Left lung (tissue), 10 donors: ENCODE measurements around the gene SPTLC3. TPM values are rescaled to one million over a fixed set of nuclear protein-coding genes. Genes with fewer than 3 reads are reported as not detected.

Source experiments
- ATAC-seq: fragments of 200-7000 bp; cut with Tn5 transposase; one replicate; pipeline ENCODE4 v1.9.1; 2020; ENCODE audit warnings: moderate library complexity
- DNase-seq, 4 donors: peaks; one replicate each; pipeline ENCODE4 v3.0.0-alpha.2; 2013 to 2020
- H3K27ac ChIP-seq, 2 donors: fragments of 200-600 bp; sonication (generic) in 1 of 2; one replicate each; pipeline versions ENCODE4 v1.5.0 to v1.8.0; 2020 to 2021
- H3K27me3 ChIP-seq, 2 donors: fragments of 200-600 bp; sonication (generic) in 1 of 2; one replicate each; pipeline versions ENCODE4 v1.5.0 to v1.8.0; 2020 to 2021
- H3K36me3 ChIP-seq, 2 donors: fragments of 200-600 bp; sonication (generic) in 1 of 2; one replicate each; pipeline versions ENCODE4 v1.5.0 to v1.8.0; 2020 to 2021
- H3K4me1 ChIP-seq, 2 donors: fragments of 200-600 bp; one replicate each; pipeline ENCODE4 v1.8.0; 2021
- H3K4me3 ChIP-seq, 2 donors: fragments of 200-600 bp; sonication (generic) in 1 of 2; one replicate each; pipeline versions ENCODE4 v1.5.0 to v1.8.0; 2020 to 2021; ENCODE audit warnings: mild to moderate bottlenecking in 1 of 2
- H3K9me3 ChIP-seq, 2 donors: fragments of 200-600 bp; sonication (generic) in 1 of 2; one replicate each; pipeline versions ENCODE4 v1.5.0 to v1.8.0; 2020 to 2021
- CTCF ChIP-seq, 2 donors: fragments of 200-600 bp; sonication (generic) in 1 of 2; IDR thresholded peaks; one replicate each; pipeline versions ENCODE4 v1.5.0 to v1.8.0; 2021; ENCODE audit warnings: antibody characterized with exemption in 2 of 2
- intact Hi-C, 2 donors: fragments of 100-400 bp; cut with DNase I; formaldehyde crosslinking; loops; one replicate each; pipeline versions ENCODE4 v1.11.2 to v1.14.2; 2022
- polyA plus RNA-seq, 6 donors: library from polyadenylated mRNA; unstranded; fragments of 120-200 nt; gene quantifications; one replicate each; pipeline ENCODE4 v1.2.1, GENCODE V29; 2013; ENCODE audit not compliant: insufficient read length in 6 of 6
- total RNA-seq, 2 donors: library from RNA; stranded (reverse); fragmentation: NEBNext Ultra II Directional; extraction: Animal tissue kit (Norgen Biotek cat#: 25700); gene quantifications; one replicate each; pipeline ENCODE4 v1.2.1, GENCODE V29; 2021
- donor health status: DM: no; HTN: yes; CAD: no.
- donor health status: DM: no; HTN: no; CAD: no.

Gene SPTLC3
- total and polyA plus RNA-seq, 8 donors, result 10.4 to 25.0 (median 13.9) TPM

- Histone ChIP-seq H3K9me3 (no peaks in the 10 kb centered on the region), H3K27ac (no peak overlapping the region), H3K4me1 (no peaks in the 10 kb centered on the region), H3K4me3 (no peak overlapping the region), H3K36me3 (no peaks in the 10 kb centered on the region), H3K27me3 (no peaks in the 10 kb centered on the region)
- DNase-seq, result no peak
- intact Hi-C loops, result no loop called here
- no peak for TF ChIP-seq CTCF (IDR thresholded peaks at IDR 0.05)
- no peak for ATAC-seq
Observed at GRCh38 chr20:13139459-13140150, 130.8 kb downstream of the SPTLC3 start.

DNA sequence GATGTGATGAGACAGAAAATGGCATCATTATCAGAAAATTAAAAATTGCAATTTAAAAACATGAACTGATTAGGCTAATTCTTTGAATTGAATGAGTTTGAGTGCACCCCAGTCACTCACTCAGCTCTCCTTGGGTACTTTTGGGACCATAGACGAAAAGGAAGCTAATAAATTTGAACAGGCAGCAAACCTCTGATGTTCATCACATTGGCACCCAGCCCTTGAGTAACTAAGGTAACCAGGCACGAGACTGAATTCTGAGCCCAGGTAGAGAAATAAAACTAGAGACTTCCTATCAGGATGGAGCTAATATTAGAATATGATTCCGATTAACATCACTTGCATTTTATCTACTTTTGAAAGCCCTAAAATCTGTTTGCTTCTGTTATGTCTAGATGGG lies 131.4 kb downstream of the SPTLC3 start:
- intact Hi-C loops, result no loop called here
- no peak for ATAC-seq
- no peak for TF ChIP-seq CTCF (IDR thresholded peaks at IDR 0.05)
- H3K27ac ChIP-seq, result no peak overlapping the region
- no peak for DNase-seq
- H3K9me3 ChIP-seq, result no peaks in the 10 kb centered on the region
- no peak overlapping the region for H3K4me3 ChIP-seq
- H3K27me3 ChIP-seq, result no peaks in the 10 kb centered on the region
- no peaks in the 10 kb centered on the region for H3K36me3 ChIP-seq
- no peaks in the 10 kb centered on the region for H3K4me1 ChIP-seq

DNA sequence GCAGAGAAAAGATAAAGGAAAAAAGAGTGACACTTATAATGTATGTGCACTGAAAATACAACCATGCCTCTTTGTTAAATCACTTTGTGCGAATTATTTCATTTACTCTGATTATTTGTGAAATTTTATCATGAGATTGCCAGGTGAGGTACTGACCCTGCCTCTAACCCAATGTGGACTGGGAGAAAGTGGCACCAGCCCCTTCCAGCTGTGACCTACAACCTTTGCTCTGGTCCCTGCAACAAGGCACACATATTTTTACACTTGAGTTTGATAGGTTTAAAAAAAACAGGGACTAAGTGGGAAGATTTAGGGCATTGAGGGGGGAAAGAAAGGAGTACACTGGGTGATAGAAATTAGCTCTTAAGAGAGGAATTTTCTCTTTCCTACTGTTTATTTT lies 132.0 kb downstream of the SPTLC3 start:
- Histone ChIP-seq H3K4me3 (no peak overlapping the region), H3K9me3 (no peaks in the 10 kb centered on the region), H3K4me1 (no peaks in the 10 kb centered on the region), H3K36me3 (no peaks in the 10 kb centered on the region), H3K27ac (no peak overlapping the region), H3K27me3 (no peaks in the 10 kb centered on the region)
- DNase-seq (no peak), ATAC-seq (no peak)
- TF ChIP-seq CTCF (IDR thresholded peaks at IDR 0.05), result no peak
- intact Hi-C loops, result no loop called here

- Histone ChIP-seq H3K27ac (no peak overlapping the region), H3K36me3 (no peaks in the 10 kb centered on the region), H3K9me3 (no peaks in the 10 kb centered on the region), H3K4me1 (no peaks in the 10 kb centered on the region), H3K27me3 (no peaks in the 10 kb centered on the region), H3K4me3 (no peak overlapping the region)
- no peak for TF ChIP-seq CTCF (IDR thresholded peaks at IDR 0.05)
- no peak for DNase-seq
- ATAC-seq, result no peak
- intact Hi-C loops, result no loop called here
Observed at GRCh38 chr20:13141546-13141945, 132.8 kb downstream of the SPTLC3 start.

GRCh38 chr20:13142143-13142542 lies 133.4 kb downstream of the SPTLC3 start:
- Histone ChIP-seq H3K4me3 (no peak overlapping the region), H3K4me1 (peaks cover 3 to 5% of the 10 kb centered on the region in 2 donors), H3K27ac (no peak overlapping the region), H3K9me3 (no peaks in the 10 kb centered on the region), H3K27me3 (no peaks in the 10 kb centered on the region), H3K36me3 (no peaks in the 10 kb centered on the region)
- intact Hi-C loops, result no loop called here
- TF ChIP-seq CTCF (IDR thresholded peaks at IDR 0.05), result no peak
- ATAC-seq, result no peak
- DNase-seq, result no peak
